H9 (cell line): Measurements from ENCODE around the gene DCAF12. TPM values are rescaled to one million over a fixed set of nuclear protein-coding genes. Genes with fewer than 3 reads are reported as not detected.

Experiments
- DNase-seq: peaks from one replicate; pipeline ENCODE4 v3.0.0-alpha.2; 2017
- H2AFZ ChIP-seq: one replicate; pipeline ENCODE4 v1.6.1; 2013; ENCODE audit warnings: mild to moderate bottlenecking, low read length, control low read depth, moderate library complexity
- H2AK5ac ChIP-seq: 2 replicates; pipeline ENCODE4 v1.6.1; 2013; ENCODE audit warnings: low read length, control low read depth, mixed read lengths; ENCODE audit not compliant: insufficient read length
- H2BK120ac ChIP-seq: one replicate; pipeline ENCODE4 v1.6.1; 2013; ENCODE audit warnings: low read depth, mild to moderate bottlenecking, low read length, control low read depth, inconsistent platforms; ENCODE audit not compliant: poor library complexity, severe bottlenecking
- H2BK12ac ChIP-seq: 2 replicates; pipeline ENCODE4 v1.6.1; 2013; ENCODE audit warnings: low read length, control low read depth, mixed read lengths, low read depth; ENCODE audit not compliant: insufficient read length
- H2BK15ac ChIP-seq: 2 replicates; pipeline ENCODE4 v1.6.1; 2013; ENCODE audit warnings: low read depth, low read length, control low read depth
- H2BK20ac ChIP-seq: one replicate; pipeline ENCODE4 v1.6.1; 2013; ENCODE audit warnings: low read depth, mild to moderate bottlenecking, low read length, control low read depth, inconsistent platforms; ENCODE audit not compliant: poor library complexity, severe bottlenecking
- H2BK5ac ChIP-seq: 2 replicates; pipeline ENCODE4 v1.6.1; 2013; ENCODE audit warnings: low read length, control low read depth, mixed read lengths; ENCODE audit not compliant: insufficient read length
- H3K14ac ChIP-seq: 2 replicates; pipeline ENCODE4 v1.6.1; 2013; ENCODE audit warnings: low read length, control low read depth; ENCODE audit not compliant: insufficient read depth
- H3K18ac ChIP-seq: 2 replicates; pipeline ENCODE4 v1.6.1; 2013; ENCODE audit warnings: low read depth, mild to moderate bottlenecking, mixed read lengths, low read length, control low read depth; ENCODE audit not compliant: insufficient read length
- H3K23ac ChIP-seq: 2 replicates; pipeline ENCODE4 v1.6.1; 2013; ENCODE audit warnings: low read length, control low read depth, mixed read lengths, low read depth; ENCODE audit not compliant: insufficient read length
- H3K23me2 ChIP-seq: 2 replicates; pipeline ENCODE4 v1.6.1; 2013; ENCODE audit warnings: low read depth, mild to moderate bottlenecking, mixed read lengths, low read length, control low read depth; ENCODE audit not compliant: insufficient read length, poor library complexity, severe bottlenecking
- H3K27ac ChIP-seq: 2 replicates; pipeline ENCODE4 v1.5.1; 2013; ENCODE audit warnings: low read length, control low read depth, mixed read lengths, low read depth; ENCODE audit not compliant: insufficient read length
- H3K27me3 ChIP-seq: 2 replicates; pipeline ENCODE4 v1.6.1; 2013; ENCODE audit warnings: low read length, control low read depth, inconsistent platforms; ENCODE audit not compliant: insufficient read depth
- H3K4ac ChIP-seq: 2 replicates; pipeline ENCODE4 v1.6.1; 2013; ENCODE audit warnings: low read depth, mild to moderate bottlenecking, control low read depth, inconsistent platforms, low read length, moderate library complexity
- H3K4me1 ChIP-seq: 2 replicates; pipeline ENCODE4 v1.6.1; 2013; ENCODE audit warnings: low read length, control low read depth, inconsistent platforms; ENCODE audit not compliant: insufficient read depth
- H3K4me2 ChIP-seq: 2 replicates; pipeline ENCODE4 v1.6.1; 2013; ENCODE audit warnings: low read length, control low read depth, mixed read lengths; ENCODE audit not compliant: insufficient read length, insufficient read depth
- H3K56ac ChIP-seq: 2 replicates; pipeline ENCODE4 v1.6.1; 2013; ENCODE audit warnings: low read depth, mild to moderate bottlenecking, mixed read lengths, low read length, control low read depth; ENCODE audit not compliant: insufficient read length
- H3K79me1 ChIP-seq: 2 replicates; pipeline ENCODE4 v1.6.1; 2013; ENCODE audit warnings: low read depth, mild to moderate bottlenecking, moderate library complexity, low read length, control low read depth, inconsistent platforms; ENCODE audit not compliant: insufficient read depth, poor library complexity, severe bottlenecking
- H3K79me2 ChIP-seq: 2 replicates; pipeline ENCODE4 v1.6.1; 2013; ENCODE audit warnings: low read length, control low read depth, inconsistent platforms; ENCODE audit not compliant: insufficient read depth
- H3K9ac ChIP-seq: 2 replicates; pipeline ENCODE4 v1.6.1; 2013; ENCODE audit warnings: low read length, control low read depth, mixed read lengths; ENCODE audit not compliant: insufficient read length; ENCODE audit errors: extremely low read depth
- H3K9me3 ChIP-seq: one replicate; pipeline ENCODE4 v1.6.1; 2013; ENCODE audit warnings: low read depth, low read length, inconsistent platforms; ENCODE audit not compliant: control insufficient read depth
- H3T11ph ChIP-seq: one replicate; pipeline ENCODE4 v1.6.1; 2013; ENCODE audit warnings: mild to moderate bottlenecking, low read length, control low read depth, inconsistent platforms
- H4K20me1 ChIP-seq: one replicate; pipeline ENCODE4 v1.6.1; 2013; ENCODE audit not compliant: control insufficient read depth, insufficient read length, insufficient read depth
- H4K5ac ChIP-seq: 2 replicates; pipeline ENCODE4 v1.6.1; 2013; ENCODE audit warnings: low read depth, mild to moderate bottlenecking, mixed read lengths, low read length, control low read depth; ENCODE audit not compliant: insufficient read length
- H4K8ac ChIP-seq: replicated peaks from 2 replicates; pipeline ENCODE4 v1.6.1; 2013; ENCODE audit warnings: low read length, control low read depth, mixed read lengths, low read depth; ENCODE audit not compliant: insufficient read length
- H4K91ac ChIP-seq: 2 replicates; pipeline ENCODE4 v1.6.1; 2013; ENCODE audit warnings: low read depth, mild to moderate bottlenecking, moderate library complexity, mixed read lengths, low read length, control low read depth; ENCODE audit not compliant: insufficient read length
- H3K27ac Mint-ChIP-seq, 3 experiments: 2 replicates in 2 of 3; 3 replicates in 1 of 3; pipeline ENCODE4 v1.8.0; 2020 to 2021; ENCODE audit warnings: mixed read lengths in 3 of 3, mild to moderate bottlenecking in 1 of 3, moderate library complexity in 1 of 3
- H3K27me3 Mint-ChIP-seq: 2 replicates; pipeline ENCODE4 v1.8.0; 2021; ENCODE audit warnings: low read depth, mild to moderate bottlenecking, moderate library complexity, mixed read lengths
- H3K36me3 Mint-ChIP-seq, 3 experiments: 2 replicates in 2 of 3; 3 replicates in 1 of 3; pipeline ENCODE4 v1.8.0; 2020 to 2021; ENCODE audit warnings: low read depth in 3 of 3, mixed read lengths in 3 of 3; ENCODE audit not compliant: insufficient read depth in 1 of 3
- H3K4me1 Mint-ChIP-seq, 2 experiments: 2 replicates each; pipeline ENCODE4 v1.8.0; 2020; ENCODE audit warnings: mixed read lengths in 2 of 2
- H3K4me3 Mint-ChIP-seq, 2 experiments: 2 replicates in 1 of 2; 3 replicates in 1 of 2; pipeline ENCODE4 v1.8.0; 2020 to 2021; ENCODE audit warnings: mild to moderate bottlenecking in 2 of 2, mixed read lengths in 2 of 2, moderate library complexity in 1 of 2
- H3K9me3 Mint-ChIP-seq, 2 experiments: 2 replicates in 1 of 2; 3 replicates in 1 of 2; pipeline ENCODE4 v1.8.0; 2020; ENCODE audit warnings: mild to moderate bottlenecking in 2 of 2, mixed read lengths in 2 of 2, moderate library complexity in 1 of 2
- WGBS: extraction: QIAGEN DNeasy Blood & Tissue Kit; methylation state at CpG from one replicate; pipeline ENCODE4 v1.1.7; 2013; ENCODE audit warnings: missing lambda C conversion rate, low lambda C conversion rate, mixed read lengths; ENCODE audit not compliant: insufficient read length; ENCODE audit errors: extremely low coverage; 5-methylcytosine and 5-hydroxymethylcytosine counted together
- total RNA-seq: library from RNA; stranded (reverse); gene quantifications from 2 replicates; pipeline ENCODE4 v1.2.1, GENCODE V29; 2021
- TF ChIP-seq, protein P1 (sequence below): fragments of 200-600 bp; sonication (generic); conservative IDR thresholded peaks from 3 replicates; pipeline ENCODE4 v1.8.0; 2021; ENCODE audit warnings: antibody characterized with exemption, mild to moderate bottlenecking

The DCAF12 gene
- total RNA-seq, 1 experiment from 2014 or later = 33.6 TPM

DNA sequence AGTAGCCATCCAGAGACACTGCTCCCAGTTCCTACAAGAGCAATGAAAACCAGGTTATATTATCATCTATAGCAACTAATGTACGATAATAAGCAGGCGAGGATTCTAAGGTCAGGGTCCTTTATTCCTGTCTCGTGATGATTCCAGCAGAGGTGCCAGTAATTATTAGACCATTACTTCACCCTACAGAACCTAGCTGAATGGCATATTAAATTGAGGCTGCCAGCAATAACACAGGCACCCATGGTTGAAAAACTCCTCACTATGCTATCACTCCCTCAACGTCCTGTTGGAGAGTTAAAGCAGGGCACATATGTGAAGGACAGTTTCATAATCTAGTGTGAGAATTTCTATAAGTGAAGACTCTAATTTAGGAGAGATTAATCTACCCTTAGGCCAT lies 29.7 kb downstream of the DCAF12 start:
- Histone ChIP-seq H2BK12ac (no peak overlapping the region), H3K27ac (no peak overlapping the region), H2BK15ac (no peak overlapping the region), H4K5ac (no peak overlapping the region), H4K91ac (no peak overlapping the region), H2AK5ac (no peak overlapping the region), H3K23me2 (no peaks in the 10 kb centered on the region), H3K9ac (no peak overlapping the region), H2BK5ac (no peak overlapping the region), H2BK120ac (no peak overlapping the region), H3K4me2 (no peak overlapping the region), H3K23ac (no peak overlapping the region), H2AFZ (no peak overlapping the region), H2BK20ac (no peak overlapping the region), H3K4ac (no peak overlapping the region), H3K56ac (no peak overlapping the region), H3K79me1 (no peaks in the 10 kb centered on the region), H3K4me1 (no peaks in the 10 kb centered on the region), H4K8ac (no peak overlapping the region), H4K20me1 (no peaks in the 10 kb centered on the region), H3K9me3 (no peaks in the 10 kb centered on the region), H3K79me2 (no peaks in the 10 kb centered on the region), H3K27me3 (no peaks in the 10 kb centered on the region), H3T11ph (no peak overlapping the region), H3K14ac (no peak overlapping the region), H3K18ac (no peak overlapping the region)
- Mint-ChIP-seq H3K36me3 (peaks cover 16 to 68% (median 51%) of the 10 kb centered on the region in 3 experiments; a peak in 6 of 7 replicates), H3K27ac (no peak overlapping the region), H3K4me1 (no peaks in the 10 kb centered on the region), H3K27me3 (no peaks in the 10 kb centered on the region), H3K9me3 (no peaks in the 10 kb centered on the region), H3K4me3 (no peak overlapping the region)
- no CpG with 5 or more reads among the region's 4 CpGs for WGBS
- TF ChIP-seq, protein P1, sequence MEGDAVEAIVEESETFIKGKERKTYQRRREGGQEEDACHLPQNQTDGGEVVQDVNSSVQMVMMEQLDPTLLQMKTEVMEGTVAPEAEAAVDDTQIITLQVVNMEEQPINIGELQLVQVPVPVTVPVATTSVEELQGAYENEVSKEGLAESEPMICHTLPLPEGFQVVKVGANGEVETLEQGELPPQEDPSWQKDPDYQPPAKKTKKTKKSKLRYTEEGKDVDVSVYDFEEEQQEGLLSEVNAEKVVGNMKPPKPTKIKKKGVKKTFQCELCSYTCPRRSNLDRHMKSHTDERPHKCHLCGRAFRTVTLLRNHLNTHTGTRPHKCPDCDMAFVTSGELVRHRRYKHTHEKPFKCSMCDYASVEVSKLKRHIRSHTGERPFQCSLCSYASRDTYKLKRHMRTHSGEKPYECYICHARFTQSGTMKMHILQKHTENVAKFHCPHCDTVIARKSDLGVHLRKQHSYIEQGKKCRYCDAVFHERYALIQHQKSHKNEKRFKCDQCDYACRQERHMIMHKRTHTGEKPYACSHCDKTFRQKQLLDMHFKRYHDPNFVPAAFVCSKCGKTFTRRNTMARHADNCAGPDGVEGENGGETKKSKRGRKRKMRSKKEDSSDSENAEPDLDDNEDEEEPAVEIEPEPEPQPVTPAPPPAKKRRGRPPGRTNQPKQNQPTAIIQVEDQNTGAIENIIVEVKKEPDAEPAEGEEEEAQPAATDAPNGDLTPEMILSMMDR = no peak
- no peak for DNase-seq
